NCI-H2196 treated with DMSO at 0.1 percent for 48 hours (cell line): ENCODE measurements around the gene MARCHF11.

Experiments
- DNase-seq: peaks from one replicate; lab custom pipeline; 2025; ENCODE audit not compliant: unreplicated experiment; lab: John Stamatoyannopoulos, UW

MARCHF11 gene, protein sequence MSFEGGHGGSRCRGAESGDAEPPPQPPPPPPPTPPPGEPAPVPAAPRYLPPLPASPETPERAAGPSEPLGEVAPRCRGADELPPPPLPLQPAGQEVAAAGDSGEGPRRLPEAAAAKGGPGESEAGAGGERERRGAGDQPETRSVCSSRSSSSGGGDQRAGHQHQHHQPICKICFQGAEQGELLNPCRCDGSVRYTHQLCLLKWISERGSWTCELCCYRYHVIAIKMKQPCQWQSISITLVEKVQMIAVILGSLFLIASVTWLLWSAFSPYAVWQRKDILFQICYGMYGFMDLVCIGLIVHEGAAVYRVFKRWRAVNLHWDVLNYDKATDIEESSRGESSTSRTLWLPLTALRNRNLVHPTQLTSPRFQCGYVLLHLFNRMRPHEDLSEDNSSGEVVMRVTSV

DNA sequence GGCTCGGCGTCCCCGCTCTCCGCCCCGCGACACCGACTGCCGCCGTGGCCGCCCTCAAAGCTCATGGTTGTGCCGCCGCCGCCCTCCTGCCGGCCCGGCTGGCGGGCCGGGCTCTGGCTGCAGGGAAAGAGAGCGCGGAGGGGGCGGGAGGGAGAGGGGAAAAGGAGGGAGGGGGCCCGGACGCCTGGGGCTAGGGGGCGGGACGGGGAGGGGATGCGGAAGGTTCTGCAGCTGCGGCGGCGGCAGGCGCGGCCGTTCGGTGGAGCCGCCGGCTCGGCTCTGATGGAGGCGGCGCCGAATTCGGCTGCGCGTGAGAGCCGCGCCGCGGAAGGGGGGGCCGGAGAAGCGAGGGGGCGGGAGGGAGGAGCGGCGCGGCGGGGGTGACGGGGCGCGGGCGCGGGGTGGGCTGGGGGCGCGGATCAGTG, at the start of gene MARCHF11:
Gene MARCHF11 (minus strand): TSS at position 281 of the 425 bp plus-strand sequence. CDS start 216 bp downstream, at position 65.
- peak; percentile 17 for DNase-seq

DNA sequence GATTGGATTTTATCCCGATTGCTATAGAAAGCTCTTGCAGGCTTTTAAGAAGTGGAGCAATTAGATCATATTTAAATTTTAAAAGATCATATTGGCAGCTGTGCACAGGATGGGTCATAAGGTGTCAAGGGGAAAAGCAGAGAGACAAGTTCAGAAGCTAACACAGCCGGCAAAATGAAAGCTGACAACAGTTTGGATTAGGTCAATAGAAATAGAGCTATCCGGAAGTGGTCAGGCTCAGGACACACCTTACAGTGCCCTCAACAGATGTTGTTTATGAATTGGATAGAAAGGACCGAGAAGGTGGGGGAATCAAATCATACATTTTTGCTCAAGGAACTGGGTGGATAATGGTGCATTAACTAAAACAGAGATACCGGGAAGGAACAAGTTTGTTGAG, 46.3 kb upstream of the MARCHF11 start:
- no peak for DNase-seq

GRCh38 chr5:16192311-16192710, 12.7 kb upstream of the MARCHF11 start:
- DNase-seq: no peak

- DNase-seq: no peak
Measured at GRCh38 chr5:16180789-16181082, 1.1 kb upstream of the MARCHF11 start.

- DNase-seq: no peak
Measured at GRCh38 chr5:16179936-16180788, 571 bp upstream of the MARCHF11 start.

GRCh38 chr5:16178745-16179372, 732 bp downstream of the MARCHF11 start:
- peak; percentile 5 for DNase-seq

- no peak for DNase-seq
Measured at GRCh38 chr5:16169550-16169949, 10.0 kb downstream of the MARCHF11 start.

GRCh38 chr5:16160706-16161105, 18.9 kb downstream of the MARCHF11 start:
- peak; percentile 48 for DNase-seq

- no peak for DNase-seq
Measured at GRCh38 chr5:16159636-16160035, 20.0 kb downstream of the MARCHF11 start.

- no peak for DNase-seq
Measured at GRCh38 chr5:16156152-16156551, 23.4 kb downstream of the MARCHF11 start.

- DNase-seq: no peak
Measured at GRCh38 chr5:16152601-16153568, 26.7 kb downstream of the MARCHF11 start.

GRCh38 chr5:16149621-16150020, 30.0 kb downstream of the MARCHF11 start:
- no peak for DNase-seq

- DNase-seq: no peak
Measured at GRCh38 chr5:16147179-16147900, 32.3 kb downstream of the MARCHF11 start.

DNA sequence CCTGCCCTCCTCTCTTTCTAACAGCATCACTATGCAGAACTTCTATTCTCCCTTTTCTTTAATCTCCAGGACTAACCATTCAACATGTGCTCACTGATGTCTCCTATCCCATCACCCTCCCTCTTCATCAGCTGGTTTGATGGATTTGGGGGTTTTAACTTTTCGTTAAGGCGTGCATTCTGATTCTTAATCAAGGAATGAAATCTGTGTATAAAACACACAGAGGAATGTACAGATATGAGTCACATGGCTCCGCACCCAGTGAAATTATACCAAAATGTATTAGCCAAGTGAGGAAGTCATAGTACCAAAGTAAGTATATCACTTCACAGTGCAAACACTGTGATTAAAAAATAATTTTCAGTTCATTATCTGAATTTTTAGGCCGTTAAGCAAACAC, 35.2 kb downstream of the MARCHF11 start:
- DNase-seq: no peak

DNA sequence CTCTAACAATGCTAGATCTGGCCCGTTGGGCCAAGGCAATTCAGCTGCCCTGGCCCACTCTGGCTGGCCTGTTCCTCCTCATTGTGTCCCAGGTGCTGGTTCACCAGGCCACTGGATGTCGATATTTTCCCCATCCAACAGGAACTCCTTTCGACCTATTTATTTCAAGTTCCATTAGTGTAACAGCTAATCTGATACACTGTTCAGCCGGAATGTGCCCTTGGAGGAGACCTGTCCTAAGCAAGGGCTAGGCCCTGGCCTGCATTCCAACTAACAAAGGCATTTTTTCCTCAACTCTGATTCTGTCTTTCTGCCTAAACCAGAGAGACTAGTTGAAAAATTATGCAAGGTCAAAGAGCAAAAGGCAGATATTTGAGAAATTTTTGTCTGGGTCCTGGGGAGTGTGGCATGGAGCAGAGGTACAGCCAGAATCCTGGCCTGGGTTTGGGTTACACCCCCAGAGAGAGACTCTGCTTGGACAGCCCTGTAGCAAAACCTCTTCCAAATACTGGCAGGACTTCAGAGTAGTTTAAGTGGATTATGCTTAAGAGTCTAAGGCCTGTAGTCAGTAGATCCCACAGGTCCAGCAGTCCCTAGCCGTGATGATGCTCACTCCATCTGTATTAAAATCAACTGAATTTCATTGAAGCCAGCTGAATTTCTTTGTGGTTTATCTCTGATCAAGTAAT, 36.1 kb downstream of the MARCHF11 start:
- DNase-seq: no peak

DNA sequence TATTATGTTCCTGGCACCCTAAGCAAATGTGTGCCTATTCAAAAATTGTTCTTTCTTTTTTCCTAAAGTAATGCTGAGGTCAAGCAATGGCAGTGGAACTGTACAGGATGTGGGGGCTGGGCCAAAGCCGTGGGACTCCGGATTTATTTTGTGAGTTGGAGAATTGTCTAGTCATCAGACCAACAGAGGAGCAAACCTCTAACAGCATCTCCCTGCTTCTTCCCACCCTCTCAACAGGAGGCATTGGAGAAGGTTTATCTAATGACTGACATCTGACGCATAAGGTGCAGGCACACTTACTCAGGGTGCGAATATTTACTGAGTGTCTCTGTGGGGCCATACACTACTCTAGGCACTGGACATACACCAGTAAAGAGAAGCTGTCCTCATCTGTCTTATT, 38.6 kb downstream of the MARCHF11 start:
- no peak for DNase-seq

- DNase-seq: no peak
Measured at GRCh38 chr5:16140417-16140816, 39.2 kb downstream of the MARCHF11 start.

DNA sequence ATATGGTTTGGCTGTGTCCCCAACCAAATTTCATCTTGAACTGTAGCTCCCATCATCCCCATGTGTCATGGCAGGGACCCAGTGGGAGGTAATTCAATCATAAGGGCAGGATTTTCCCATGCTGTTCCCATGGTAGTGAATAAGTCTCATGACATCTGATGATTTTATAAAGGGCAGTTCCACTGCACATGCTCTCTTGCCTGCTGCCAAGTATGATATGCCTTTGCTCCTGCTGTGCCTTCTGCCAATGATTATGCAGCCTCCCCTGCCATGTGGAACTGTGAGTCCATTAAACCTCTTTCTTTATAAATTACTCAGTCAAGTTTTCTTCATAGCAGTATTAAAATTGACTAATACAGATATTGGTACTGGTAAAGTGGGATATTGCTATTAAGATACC, 42.4 kb downstream of the MARCHF11 start:
- no peak for DNase-seq

DNA sequence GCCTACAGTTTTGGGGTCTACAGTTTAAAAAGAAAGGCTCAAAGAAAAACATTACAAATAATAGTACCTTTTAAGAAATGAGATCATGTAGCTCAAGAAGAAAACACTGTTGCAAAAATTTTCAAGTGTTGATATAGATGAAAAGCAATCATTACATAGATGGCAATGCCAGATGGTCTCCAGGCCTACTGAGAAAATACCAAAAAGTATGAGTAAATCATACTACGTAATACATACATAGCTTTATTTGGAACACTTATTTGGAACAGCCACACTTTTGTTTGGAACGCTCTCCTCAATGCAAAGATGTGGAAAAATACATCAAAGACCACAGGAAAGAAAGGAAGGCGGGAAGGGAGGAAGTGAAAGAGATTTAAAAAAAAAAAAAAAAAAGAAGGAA, 44.1 kb downstream of the MARCHF11 start:
- no peak for DNase-seq
